ENCODE measurements around the gene IRX2. TPM values are rescaled to one million over a fixed set of nuclear protein-coding genes. Genes with fewer than 3 reads are reported as not detected.
A peak's percentile ranks its signal among the peaks of the same experiment; 100 is the strongest.

IRX2 gene
- total and polyA plus RNA-seq, 2 of the 8 experiments (the other 6 are each of a cell fraction or from before 2014, with no cell fraction given): 23.4 to 40.4 TPM

GRCh38 chr5:2783223-2783622 is 31.7 kb upstream of the IRX2 start (continued):
- TF ChIP-seq CTCF (IDR thresholded peaks at IDR 0.05; ENCODE audit: control extremely low read depth in 1 of 3, insufficient read depth in 1 of 3, low read depth in 1 of 3, low read length in 3 of 3): peak; percentile 19 to 53 (median 28); a peak in 3 of 4 replicates
- TF ChIP-seq SUZ12 (IDR thresholded peaks at IDR 0.05; ENCODE audit: low read length): no peak
- no peak for TF ChIP-seq GTF2F1 (IDR thresholded peaks at IDR 0.05; ENCODE audit: borderline replicate concordance, low read depth, low read length)
- no peak for TF ChIP-seq MAFK (IDR thresholded peaks at IDR 0.05; ENCODE audit: low read depth, low read length)
- no peak for TF ChIP-seq POLR2A (IDR thresholded peaks at IDR 0.05; ENCODE audit: control extremely low read depth in 1 of 2, low read depth in 2 of 2, low read length in 2 of 2)
